DMS53 treated with DMSO at 0.1 percent for 48 hours (cell line): ENCODE data around the gene CTNNA2.

ENCODE experiments used
- DNase-seq: peaks from one replicate; lab custom pipeline; 2025; ENCODE audit not compliant: unreplicated experiment; lab: John Stamatoyannopoulos, UW

CTNNA2 gene

GRCh38 chr2:80303909-80304837, 791.3 kb downstream of the CTNNA2 start, which contains the start of gene LRRTM1:
Gene LRRTM1 (minus strand): TSS chr2:80304752. CDS start chr2:80303819, 933 bp downstream.
- DNase-seq, result no peak

GRCh38 chr2:80311304-80311703, 798.5 kb downstream of the CTNNA2 start:
- DNase-seq, result no peak

GRCh38 chr2:80312282-80312839, 799.5 kb downstream of the CTNNA2 start:
- no peak for DNase-seq

GRCh38 chr2:80322311-80322920, 809.6 kb downstream of the CTNNA2 start:
- DNase-seq, result no peak

- no peak for DNase-seq
Observed at GRCh38 chr2:80322958-80323357, 810.1 kb downstream of the CTNNA2 start.

- DNase-seq, result no peak
Observed at GRCh38 chr2:80323610-80324009, 810.8 kb downstream of the CTNNA2 start.

GRCh38 chr2:80324525-80324924, 811.7 kb downstream of the CTNNA2 start:
- DNase-seq, result no peak

GRCh38 chr2:80326214-80326613, 813.4 kb downstream of the CTNNA2 start:
- peak; percentile 10 for DNase-seq

- no peak for DNase-seq
Observed at GRCh38 chr2:80326861-80327260, 814.0 kb downstream of the CTNNA2 start.

GRCh38 chr2:80328159-80328571, 815.3 kb downstream of the CTNNA2 start:
- no peak for DNase-seq

- no peak for DNase-seq
Observed at GRCh38 chr2:80329491-80329890, 816.6 kb downstream of the CTNNA2 start.

- no peak for DNase-seq
Observed at GRCh38 chr2:80330527-80331450, 817.9 kb downstream of the CTNNA2 start.

GRCh38 chr2:80333886-80334285, 821.0 kb downstream of the CTNNA2 start:
- DNase-seq, result no peak

- no peak for DNase-seq
Observed at GRCh38 chr2:80335411-80335810, 822.6 kb downstream of the CTNNA2 start.

- DNase-seq, result no peak
Observed at GRCh38 chr2:80338794-80339193, 825.9 kb downstream of the CTNNA2 start.

- no peak for DNase-seq
Observed at GRCh38 chr2:80340022-80340421, 827.2 kb downstream of the CTNNA2 start.

GRCh38 chr2:80348078-80348477, 835.2 kb downstream of the CTNNA2 start:
- no peak for DNase-seq

- DNase-seq, result no peak
Observed at GRCh38 chr2:80348953-80349352, 836.1 kb downstream of the CTNNA2 start.

- DNase-seq, result no peak
Observed at GRCh38 chr2:80351231-80351630, 838.4 kb downstream of the CTNNA2 start.

GRCh38 chr2:80354858-80355257, 842.0 kb downstream of the CTNNA2 start:
- no peak for DNase-seq

GRCh38 chr2:80361904-80362303, 849.1 kb downstream of the CTNNA2 start:
- no peak for DNase-seq
